ENCODE data around the gene CAMK1.

Gene CAMK1

DNA sequence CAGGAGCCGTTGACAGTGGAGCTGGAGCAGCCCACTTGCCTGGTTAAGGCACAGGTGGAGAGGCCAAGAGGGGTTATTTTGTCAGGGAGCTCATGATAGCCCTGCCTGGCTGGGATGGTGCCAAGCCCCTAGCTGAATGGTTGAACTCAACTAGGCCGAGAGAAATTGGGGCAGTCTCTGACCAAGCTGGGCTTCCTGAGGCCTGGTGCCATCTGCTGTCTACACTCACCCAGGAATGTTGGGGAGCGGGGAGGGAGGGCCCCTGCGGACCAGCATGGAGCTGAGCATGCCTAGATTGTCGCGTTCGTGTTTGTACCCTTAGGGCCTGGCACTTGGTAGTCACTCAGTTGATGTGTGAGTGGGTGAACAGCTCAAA is 37.0 kb downstream of the CAMK1 start:
- no peak for DNase-seq

DNA sequence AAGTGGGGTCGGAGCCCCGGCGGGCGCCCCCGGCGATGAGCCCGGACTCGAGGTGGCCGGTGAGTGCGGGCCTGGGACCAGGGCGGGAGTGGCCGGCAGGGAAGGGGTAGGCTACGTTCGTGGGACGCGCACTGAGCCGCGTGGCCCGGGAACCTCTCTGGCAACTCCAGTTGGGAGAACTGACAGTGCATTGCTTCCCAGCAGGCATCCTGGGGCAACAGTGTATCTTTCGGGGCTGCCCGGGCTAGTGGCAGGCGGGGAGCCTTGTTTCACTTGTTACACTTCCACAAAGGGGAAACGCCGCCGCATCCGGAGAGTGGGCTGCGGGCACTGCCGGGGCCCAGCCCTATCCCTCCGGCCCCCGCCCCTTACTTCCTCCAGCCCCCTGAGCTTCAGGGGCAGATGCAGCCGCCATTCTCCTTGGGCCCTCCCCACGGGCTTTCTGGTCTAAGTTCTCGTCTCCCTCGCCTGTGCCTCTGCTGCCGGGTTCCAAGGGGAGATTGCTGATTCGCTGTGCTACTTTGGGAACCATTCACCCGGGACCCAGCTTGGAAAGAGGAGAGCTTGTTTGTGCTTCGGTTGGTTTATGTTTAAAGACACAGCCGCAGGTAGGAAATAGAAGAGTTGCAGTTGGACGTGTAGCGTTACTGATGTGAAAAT is 37.5 kb downstream of the CAMK1 start:
- no peak for DNase-seq

DNA sequence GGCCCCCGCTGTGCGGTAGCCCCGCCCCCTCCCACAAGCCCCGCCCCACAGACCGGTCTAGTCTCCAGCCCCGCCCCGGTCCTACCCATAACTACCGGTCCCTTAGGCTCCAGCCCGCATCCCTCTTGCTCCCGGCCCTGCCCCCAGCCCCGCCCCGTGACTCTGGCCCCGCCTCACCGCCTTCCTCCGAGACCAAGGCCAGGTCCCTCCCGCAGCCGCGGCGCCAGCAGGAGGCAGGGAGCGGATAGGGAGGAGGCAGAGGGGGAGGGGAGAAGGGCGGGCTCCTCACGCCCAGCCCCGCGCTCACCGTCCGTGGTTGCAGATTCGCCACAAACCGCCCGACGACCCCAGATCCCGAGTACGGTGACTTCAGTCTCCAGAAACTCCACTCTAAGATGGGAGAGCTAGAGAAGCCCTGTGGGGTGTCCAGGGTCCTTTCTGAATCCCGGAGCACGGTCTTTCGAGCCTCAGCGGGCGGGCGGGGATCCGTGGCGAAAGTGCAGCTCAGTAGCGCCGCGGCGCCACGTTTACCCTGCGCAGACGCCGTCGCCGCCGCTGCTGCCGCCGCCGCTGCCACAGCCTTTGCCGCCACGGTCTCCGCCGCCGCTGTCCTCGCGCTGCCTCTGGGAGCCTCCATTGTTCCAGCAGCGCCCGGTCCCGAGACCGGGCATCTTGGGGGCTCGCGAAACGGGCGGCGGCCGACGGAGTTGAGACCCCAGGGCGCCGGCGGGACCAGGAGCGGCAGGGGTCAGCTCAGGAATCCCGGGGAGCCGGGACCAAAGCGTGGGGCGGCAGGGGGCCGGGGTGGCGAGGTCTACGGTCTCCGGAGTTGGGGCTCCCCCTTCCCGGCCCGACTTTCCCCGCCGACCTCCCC is 38.3 kb downstream of the CAMK1 start, which contains the start of gene BRPF1:
TSS of gene BRPF1 (plus strand) at position 530 of the 874 bp plus-strand sequence. CDS start 2,406 bp downstream, outside the sequence.
- peak; percentile 99 for DNase-seq

DNA sequence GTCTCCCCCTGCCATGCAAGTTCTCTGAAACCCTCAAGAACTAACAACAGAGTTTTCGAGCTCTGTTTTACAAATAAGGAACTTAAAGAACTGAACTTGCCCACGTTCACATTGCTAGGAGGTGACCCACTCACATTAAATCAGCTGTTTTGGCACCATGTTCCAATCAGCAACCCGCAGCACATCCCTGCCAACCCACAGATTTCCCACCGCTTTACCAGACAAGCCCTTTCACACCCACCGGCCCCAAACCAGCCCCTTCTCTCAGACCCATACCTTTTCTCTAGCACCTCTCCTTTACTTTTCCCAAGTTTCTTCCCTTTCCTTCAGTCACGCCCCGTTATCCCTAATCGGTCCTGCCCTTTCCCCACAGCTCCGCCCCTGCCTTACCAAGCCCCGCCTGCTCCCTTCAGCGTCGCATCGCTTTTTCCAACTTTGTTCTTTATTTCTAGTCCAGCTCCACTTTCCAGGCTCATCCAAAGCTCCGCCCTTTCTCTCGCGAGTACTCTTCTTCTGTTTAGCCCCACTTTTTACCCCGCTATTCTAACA is 39.0 kb downstream of the CAMK1 start:
- DNase-seq, result no peak

DNA sequence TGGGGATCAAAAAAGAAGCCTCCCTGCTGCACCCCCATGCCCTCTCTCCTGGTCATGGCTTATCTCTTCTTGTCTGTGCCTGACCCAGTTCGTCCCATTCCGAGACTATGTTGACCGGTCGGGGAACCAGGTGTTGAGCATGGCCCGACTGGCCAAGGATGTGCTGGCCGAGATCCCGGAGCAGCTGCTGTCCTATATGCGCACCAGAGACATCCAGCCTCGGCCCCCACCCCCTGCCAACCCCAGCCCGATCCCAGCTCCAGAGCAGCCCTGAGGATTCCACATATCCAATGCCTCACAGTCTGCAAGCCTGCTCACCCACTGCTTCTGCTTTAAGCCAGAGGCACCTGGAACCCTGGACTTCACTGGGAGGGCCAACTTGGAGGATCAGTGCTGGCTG is 40.3 kb downstream of the CAMK1 start:
- DNase-seq, result no peak

DNA sequence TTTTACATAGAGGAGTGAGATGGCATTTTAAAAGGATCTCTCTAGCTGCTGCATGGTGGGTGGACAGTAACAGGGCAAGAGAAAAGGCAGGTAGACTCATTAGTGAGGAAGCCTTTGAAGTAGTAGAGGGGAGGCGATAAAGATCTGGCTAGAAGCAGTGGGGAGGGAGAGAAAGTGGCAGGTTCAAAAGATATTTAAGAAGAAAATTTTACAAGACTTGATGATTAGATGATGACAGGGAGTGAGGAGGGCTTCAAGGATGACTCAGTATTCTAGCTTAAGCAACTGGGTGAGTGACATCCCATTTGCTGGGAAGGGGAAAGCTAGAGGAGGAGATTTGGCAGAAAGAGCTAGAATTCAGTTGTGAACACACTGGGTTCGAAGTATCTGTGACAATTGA is 42.0 kb downstream of the CAMK1 start:
- peak; percentile 31 for DNase-seq

DNA sequence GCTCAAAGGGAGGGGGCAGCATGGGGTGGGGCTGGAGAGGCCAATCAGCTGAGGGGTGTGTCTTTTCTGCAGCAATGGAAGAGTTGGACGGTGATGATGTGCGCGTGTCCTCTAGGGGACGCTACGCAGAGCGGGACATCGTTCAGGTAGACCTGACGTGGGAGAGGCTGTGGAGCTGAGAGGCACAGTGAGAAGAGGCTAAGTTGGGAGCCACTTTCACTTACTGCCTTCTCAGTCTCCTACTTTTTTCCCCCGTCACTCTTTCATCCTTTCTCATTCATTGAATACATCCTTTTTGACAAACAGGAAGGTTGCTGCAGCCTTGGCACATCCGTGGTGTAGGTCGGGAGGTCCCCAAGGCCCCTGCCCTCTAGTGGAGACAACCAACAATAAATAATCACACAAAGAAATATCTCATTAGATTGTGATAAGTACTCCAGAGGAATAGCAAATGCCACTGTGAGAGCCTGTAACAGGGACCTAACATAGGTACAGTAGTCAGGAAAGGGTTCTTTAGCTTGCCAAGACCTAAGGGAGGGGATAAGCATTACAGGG is 42.6 kb downstream of the CAMK1 start:
- DNase-seq, result peak; percentile 11

DNA sequence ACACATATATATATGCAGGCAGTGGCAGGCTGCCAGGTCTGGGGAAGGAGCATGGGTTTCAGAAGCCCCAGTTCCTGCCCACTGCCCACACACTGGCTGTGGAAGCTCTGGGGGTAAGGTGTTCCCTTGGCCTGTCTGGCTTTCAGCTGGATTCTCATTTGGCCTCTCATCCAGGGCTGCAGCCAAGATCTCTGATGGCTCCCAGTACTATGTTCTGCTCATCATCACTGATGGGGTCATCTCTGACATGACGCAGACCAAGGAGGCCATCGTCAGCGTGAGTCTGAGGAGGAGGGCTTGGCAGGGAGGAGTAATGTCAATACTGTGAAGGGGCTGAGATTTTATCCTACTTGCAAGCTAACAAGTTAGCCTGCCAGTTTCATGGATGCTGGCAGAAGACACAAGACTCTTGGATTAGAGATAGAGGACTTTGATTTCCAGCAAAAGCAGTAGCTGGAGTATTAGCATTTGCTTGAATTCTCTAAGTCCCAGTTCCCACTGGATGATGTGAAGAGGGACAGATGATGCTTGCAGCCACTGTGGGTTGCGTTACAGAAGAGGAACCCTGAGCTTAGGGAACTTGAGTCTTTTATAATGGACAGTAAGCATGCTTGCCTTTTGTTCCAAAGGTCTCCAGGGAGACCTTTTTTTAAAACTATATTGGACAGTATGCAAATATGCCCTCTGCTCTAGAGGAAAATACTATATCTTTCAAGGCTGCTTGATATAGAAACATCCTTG is 43.8 kb downstream of the CAMK1 start:
- no peak for DNase-seq

DNA sequence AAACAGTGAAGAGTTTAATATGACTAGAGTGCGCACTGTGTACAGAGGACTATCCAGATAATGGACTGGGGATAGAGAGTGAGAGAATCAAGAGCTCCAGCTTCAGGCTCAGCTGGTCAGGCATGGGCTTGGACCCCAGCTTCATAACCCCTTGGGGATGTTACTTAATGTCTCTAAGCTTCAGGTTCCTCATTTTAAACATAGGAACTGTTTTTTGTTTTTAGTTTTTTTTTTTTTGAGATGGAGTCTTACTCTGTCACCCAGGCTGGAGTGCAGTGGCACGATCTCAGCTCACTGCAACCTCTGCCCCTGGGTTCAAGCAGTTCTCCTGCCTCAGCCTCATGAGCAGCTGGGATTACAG is 48.1 kb downstream of the CAMK1 start:
- DNase-seq, result no peak

DNA sequence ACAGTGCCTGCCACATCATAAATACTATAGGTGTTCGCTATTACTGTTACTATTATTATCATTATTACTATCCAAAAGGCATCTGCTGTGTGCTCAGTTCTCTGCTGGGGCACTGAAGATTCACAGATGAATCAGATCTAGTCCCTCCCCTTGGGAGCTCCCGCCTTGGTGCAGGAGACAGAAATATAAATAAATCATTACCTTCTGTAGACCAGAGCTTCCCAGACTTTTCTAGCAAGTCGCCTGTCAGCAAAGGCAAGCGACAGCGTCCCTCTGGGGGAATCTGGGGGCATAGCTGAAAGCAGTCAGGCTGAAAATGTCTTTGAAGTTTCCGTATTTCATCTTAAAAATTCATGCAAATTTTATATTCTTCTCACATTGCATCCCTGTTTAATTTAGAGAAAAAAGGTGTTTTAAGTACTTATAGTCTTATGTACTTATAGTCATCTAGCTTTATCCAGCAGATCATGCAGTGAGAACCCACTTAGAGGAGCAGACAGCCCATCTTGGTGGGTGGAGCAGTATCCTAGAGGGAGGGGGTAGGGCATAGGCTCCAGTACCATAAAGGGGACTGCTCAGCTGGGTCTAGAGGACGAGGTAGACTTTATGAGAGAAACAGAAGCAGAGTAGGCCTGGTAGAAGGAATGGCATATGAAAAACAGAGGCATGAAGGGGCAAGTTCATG is 48.6 kb downstream of the CAMK1 start:
- DNase-seq, result no peak

DNA sequence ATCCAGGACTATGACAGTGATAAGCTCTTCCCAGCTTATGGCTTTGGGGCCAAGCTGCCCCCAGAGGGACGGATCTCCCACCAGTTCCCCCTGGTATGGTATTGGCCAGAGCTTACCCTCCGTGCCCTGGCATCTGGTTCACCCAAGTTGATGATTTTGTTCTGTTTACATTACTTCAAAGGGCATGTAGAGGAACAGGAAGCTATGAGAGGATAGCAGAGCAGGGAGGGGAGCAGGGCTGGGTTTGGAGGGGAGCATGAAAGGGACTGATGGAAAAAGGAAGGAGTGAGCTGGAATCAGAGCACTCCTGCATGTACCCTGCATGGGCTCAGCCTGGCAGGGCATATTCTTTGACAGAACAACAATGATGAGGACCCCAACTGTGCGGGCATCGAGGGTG is 51.6 kb downstream of the CAMK1 start:
- DNase-seq, result no peak

DNA sequence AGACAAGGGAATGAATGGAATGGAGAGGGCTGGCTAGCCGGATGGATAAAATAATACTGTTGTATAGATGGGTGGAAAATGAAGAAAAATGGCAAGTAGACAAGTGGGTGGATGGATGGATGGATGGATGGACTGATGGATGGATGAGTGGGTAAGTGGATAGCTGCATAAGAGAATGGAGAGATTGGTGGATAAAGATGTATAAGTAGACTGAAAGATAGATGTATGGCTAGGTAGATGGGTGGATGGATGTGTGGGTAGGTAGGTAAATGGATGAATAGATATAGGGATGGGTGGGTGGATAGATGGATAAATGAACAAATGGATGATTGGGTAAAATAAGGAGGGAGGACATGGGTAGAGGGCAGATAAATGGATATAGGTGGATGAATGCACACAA is 52.2 kb downstream of the CAMK1 start:
- no peak for DNase-seq

DNA sequence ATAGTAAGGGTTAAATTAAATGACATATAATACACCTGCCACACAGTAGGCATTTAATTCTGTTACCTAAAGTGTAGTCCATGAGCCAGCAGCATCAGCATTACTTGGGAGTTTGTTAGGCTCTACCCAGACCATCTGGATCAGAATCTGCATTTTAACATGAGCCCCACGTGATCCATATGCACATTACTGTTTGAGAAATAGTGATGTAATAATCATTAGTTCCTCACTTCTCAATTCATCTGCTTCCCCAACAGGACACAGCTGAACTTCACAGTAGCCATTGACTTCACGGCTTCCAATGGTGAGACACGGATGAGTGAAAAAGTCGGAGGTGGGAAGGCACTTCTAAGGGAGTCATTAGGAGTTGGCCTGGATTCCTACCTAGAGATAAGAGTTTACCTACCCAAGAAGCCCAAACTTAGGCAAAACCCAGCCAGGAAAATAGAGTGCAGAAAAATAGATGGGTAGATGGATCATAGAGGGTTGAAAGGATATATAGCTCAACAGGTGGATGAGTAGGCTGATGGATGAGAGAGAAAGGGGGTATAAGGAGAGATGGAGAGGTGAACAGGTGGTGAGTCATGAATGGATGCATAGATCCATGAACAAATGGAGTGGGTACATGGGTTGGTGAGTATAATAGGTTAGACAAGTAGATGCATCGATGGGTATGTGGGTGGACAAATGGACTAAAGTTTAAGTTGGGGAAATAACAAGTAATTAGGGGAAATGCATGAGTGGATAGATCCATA is 52.8 kb downstream of the CAMK1 start:
- DNase-seq, result no peak

DNA sequence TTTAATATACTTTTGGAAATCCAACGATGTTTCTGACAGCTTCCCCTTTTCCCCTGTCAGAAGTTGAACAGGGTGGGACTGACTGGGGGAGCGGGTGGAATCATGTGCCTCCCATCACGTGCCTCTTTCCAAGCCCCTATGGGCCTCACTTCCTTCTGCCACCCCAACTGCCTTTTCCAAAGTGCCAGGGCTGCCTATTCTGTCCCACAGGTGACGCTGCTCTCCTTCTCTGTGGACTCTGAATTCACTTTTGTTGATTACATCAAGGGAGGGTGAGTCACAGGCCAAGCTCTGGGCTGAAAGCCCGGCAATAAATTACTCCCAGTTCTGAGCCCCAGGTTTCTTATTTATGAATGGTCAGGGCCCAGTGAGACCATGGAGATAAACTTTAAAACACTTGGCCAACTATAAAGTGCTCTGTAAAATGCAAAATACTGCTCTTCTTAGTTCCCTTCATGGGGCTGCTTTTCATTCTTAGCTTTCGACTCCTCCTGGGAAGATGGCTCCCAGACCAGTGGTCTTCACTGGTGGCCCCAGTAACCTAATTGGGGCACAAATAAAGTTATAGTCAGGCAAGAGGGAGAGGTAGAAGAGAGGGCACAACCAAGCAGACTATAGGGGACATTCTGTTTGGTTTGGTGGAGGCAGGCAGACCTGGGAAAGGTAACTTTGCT is 53.8 kb downstream of the CAMK1 start:
- peak; percentile 91 for DNase-seq

DNA sequence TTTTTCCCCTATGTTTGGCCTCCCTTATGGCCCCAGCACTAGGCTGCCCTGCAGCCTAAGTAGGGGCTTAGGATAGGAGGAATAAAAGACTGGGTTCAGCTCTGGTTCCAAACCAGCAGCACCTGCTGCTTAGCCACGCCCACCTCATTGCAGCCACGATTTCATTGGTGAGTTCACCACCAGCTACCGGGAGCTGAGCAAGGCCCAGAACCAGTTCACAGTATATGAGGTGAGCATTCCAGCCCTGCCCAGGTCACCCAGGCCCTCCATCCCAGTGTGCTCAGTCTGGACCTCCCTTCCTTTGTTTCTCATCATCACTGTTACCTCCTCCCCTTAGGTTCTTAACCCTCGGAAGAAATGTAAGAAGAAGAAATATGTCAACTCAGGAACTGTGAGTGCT is 54.6 kb downstream of the CAMK1 start:
- DNase-seq, result no peak

DNA sequence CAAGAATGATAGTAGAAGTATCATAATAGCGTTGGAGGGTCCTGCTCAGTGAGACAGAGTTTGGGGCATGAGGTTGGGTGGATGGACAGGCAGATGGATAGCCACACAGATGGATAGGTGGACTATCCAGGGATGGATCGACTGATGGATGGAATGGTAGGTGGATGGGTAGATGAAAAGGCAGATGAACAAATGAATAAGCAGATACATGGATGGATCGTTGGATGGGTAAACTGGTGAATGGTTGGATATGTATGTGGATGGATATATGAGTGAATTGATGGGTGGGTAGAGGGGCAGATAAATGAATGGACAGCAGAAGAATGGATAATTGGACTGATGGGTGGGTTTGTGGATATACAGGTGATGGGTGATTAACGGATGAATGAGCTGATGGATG is 56.6 kb downstream of the CAMK1 start:
- no peak for DNase-seq

DNA sequence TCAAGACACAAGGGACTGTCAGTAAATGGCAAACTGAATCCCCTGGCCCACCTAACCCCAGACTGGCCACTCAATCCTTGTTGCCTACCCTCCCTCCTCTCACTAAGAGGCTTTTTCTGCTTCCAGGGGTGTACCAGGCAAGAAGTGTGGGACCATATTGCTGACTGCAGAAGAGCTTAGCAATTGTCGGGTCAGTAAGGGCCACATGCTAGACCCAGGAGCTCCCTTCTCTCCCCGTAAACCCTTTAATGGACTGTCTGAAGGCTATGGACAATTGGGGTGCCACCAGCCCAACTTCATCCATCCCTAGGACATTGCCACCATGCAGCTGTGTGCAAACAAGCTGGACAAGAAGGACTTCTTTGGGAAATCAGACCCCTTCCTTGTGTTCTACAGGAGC is 57.3 kb downstream of the CAMK1 start:
- DNase-seq, result no peak

DNA sequence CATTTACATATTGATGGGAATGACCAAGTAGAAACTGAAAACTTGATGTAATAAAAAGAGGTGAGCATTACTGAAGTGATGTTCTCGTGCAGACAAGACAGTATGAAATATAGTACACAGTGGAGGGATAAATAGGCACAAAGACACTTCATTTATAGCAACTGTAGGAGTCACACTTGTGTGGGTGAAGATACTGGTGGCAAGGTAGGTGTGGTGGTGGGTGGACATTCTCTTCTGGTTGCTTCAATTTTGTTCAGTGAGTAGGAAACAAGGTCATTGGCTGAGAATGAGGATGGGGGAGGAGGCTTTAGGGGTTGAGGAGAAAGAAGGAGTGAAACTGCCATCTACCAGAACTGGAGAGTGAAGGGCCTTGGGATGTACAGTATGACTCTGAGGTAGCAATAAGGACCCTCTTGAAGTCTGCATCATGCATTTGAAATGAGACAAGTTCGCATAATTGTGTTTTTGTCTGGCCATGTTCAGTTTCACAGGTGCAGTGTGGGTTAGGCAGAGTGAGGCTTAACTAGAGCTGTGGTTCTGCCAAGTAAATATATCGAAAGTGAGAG is 59.5 kb downstream of the CAMK1 start:
- no peak for DNase-seq

Measured in fibroblast of upper back skin (primary cell).